ENCODE measurements around the gene COL2A1. TPM values are rescaled to one million over a fixed set of nuclear protein-coding genes. Genes with fewer than 3 reads are reported as not detected.

The COL2A1 gene
- total RNA-seq, 3 donors from 2014 or later (not counting 1 experiment from before 2014, with no cell fraction given), result not detected

GRCh38 chr12:48045061-48045846 lies 41.0 kb upstream of the COL2A1 start:
- Histone ChIP-seq H3K4me1 (ENCODE audit: control insufficient read depth, insufficient read depth, low read length) (no peaks in the 10 kb centered on the region), H3K4me3 (ENCODE audit: low read length) (no peak overlapping the region), H3K36me3 (ENCODE audit: control insufficient read depth, insufficient read depth, low read length) (peaks cover 56% of the 10 kb centered on the region), H3K27ac (ENCODE audit: low read length) (no peak overlapping the region), H3K27me3 (ENCODE audit: control insufficient read depth, insufficient read depth, low read length) (no peaks in the 10 kb centered on the region), H3K9me3 (ENCODE audit: control insufficient read depth, insufficient read depth, low read length) (no peaks in the 10 kb centered on the region)
- H3K36me3 Mint-ChIP-seq, result peaks cover 38% of the 10 kb centered on the region
- H3K4me3 Mint-ChIP-seq, result no peak overlapping the region
- H3K27me3 Mint-ChIP-seq (ENCODE audit: low read depth in 2 of 2), result no peaks in the 10 kb centered on the region
- 97% methylated on average over 6 of the region's 6 CpGs for WGBS (ENCODE audit: insufficient coverage)
- no peak for TF ChIP-seq CTCF (IDR thresholded peaks at IDR 0.05)
- no peaks in the 10 kb centered on the region for H3K4me1 Mint-ChIP-seq
- intact Hi-C loops (cut with micrococcal nuclease), result no loop called here
- DNase-seq (no peak), ATAC-seq (no peak)
- no peaks in the 10 kb centered on the region for H3K9me3 Mint-ChIP-seq
- H3K27ac Mint-ChIP-seq, result no peak overlapping the region

GRCh38 chr12:48044396-48044795 lies 40.1 kb upstream of the COL2A1 start:
- TF ChIP-seq CTCF (IDR thresholded peaks at IDR 0.05), result no peak
- Mint-ChIP-seq H3K9me3 (no peaks in the 10 kb centered on the region), H3K4me1 (no peaks in the 10 kb centered on the region), H3K27ac (no peak overlapping the region), H3K27me3 (ENCODE audit: low read depth in 2 of 2) (no peaks in the 10 kb centered on the region), H3K4me3 (no peak overlapping the region), H3K36me3 (peaks cover 38% of the 10 kb centered on the region)
- no peak overlapping the region for H3K4me3 ChIP-seq (ENCODE audit: low read length)
- WGBS (ENCODE audit: insufficient coverage), result over 99% methylated on average over 7 of the region's 7 CpGs
- H3K4me1 ChIP-seq (ENCODE audit: control insufficient read depth, insufficient read depth, low read length), result no peaks in the 10 kb centered on the region
- intact Hi-C loops (cut with micrococcal nuclease), result no loop called here
- peaks cover 48% of the 10 kb centered on the region for H3K36me3 ChIP-seq (ENCODE audit: control insufficient read depth, insufficient read depth, low read length)
- no peaks in the 10 kb centered on the region for H3K27me3 ChIP-seq (ENCODE audit: control insufficient read depth, insufficient read depth, low read length)
- no peak for DNase-seq
- ATAC-seq, result no peak
- no peak overlapping the region for H3K27ac ChIP-seq (ENCODE audit: low read length)
- H3K9me3 ChIP-seq (ENCODE audit: control insufficient read depth, insufficient read depth, low read length), result no peaks in the 10 kb centered on the region

- Histone ChIP-seq H3K27ac (ENCODE audit: low read length) (no peak overlapping the region), H3K36me3 (ENCODE audit: control insufficient read depth, insufficient read depth, low read length) (peaks cover 43% of the 10 kb centered on the region), H3K27me3 (ENCODE audit: control insufficient read depth, insufficient read depth, low read length) (no peaks in the 10 kb centered on the region), H3K4me1 (ENCODE audit: control insufficient read depth, insufficient read depth, low read length) (no peaks in the 10 kb centered on the region), H3K9me3 (ENCODE audit: control insufficient read depth, insufficient read depth, low read length) (no peaks in the 10 kb centered on the region), H3K4me3 (ENCODE audit: low read length) (no peak overlapping the region)
- Mint-ChIP-seq H3K36me3 (peaks cover 34% of the 10 kb centered on the region), H3K4me1 (no peaks in the 10 kb centered on the region), H3K27ac (peak overlapping the region in 1 of 2 donors; percentile 49), H3K27me3 (ENCODE audit: low read depth in 2 of 2) (no peaks in the 10 kb centered on the region), H3K4me3 (no peak overlapping the region), H3K9me3 (no peaks in the 10 kb centered on the region)
- no peak for ATAC-seq
- 97% methylated on average over 4 of the region's 4 CpGs for WGBS (ENCODE audit: insufficient coverage)
- intact Hi-C loops (cut with micrococcal nuclease), result no loop called here
- DNase-seq, result no peak
- TF ChIP-seq CTCF (IDR thresholded peaks at IDR 0.05), result no peak
Measured at GRCh38 chr12:48043771-48044170, 39.5 kb upstream of the COL2A1 start.
